Spleen (tissue), 11 donors: ENCODE measurements around the gene FKBP10. TPM values are rescaled to one million over a fixed set of nuclear protein-coding genes. Genes with fewer than 3 reads are reported as not detected.

ENCODE experiments used
- DNase-seq: peaks from one replicate; pipeline ENCODE4 v3.0.0-alpha.2; 2020
- H3K27ac ChIP-seq, 8 donors: fragments of 200-600 bp; sonication (generic) in 7 of 8; 1 replicate in 4 of 8; 2 replicates in 4 of 8; pipeline versions ENCODE4 v1.5.0 to v1.8.0; 2016 to 2021; ENCODE audit warnings: inconsistent platforms in 4 of 8, mild to moderate bottlenecking in 4 of 8, moderate library complexity in 1 of 8
- H3K27me3 ChIP-seq, 7 donors: fragments of 200-600 bp; sonication (generic) in 6 of 7; replicated peaks in 1 of 7; 1 replicate in 4 of 7; 2 replicates in 3 of 7; pipeline versions ENCODE4 v1.5.0 to v1.8.0; 2016 to 2021; ENCODE audit warnings: inconsistent platforms in 3 of 7, mild to moderate bottlenecking in 1 of 7
- H3K36me3 ChIP-seq, 6 donors: fragments of 200-600 bp; sonication (generic) in 5 of 6; 1 replicate in 4 of 6; 2 replicates in 2 of 6; pipeline versions ENCODE4 v1.5.0 to v1.8.0; 2016 to 2021; ENCODE audit warnings: inconsistent platforms in 2 of 6
- H3K4me1 ChIP-seq, 6 donors: fragments of 200-600 bp; sonication (generic) in 5 of 6; 1 replicate in 3 of 6; 2 replicates in 3 of 6; pipeline versions ENCODE4 v1.5.0 to v1.8.0; 2016 to 2021; ENCODE audit warnings: inconsistent platforms in 3 of 6
- H3K4me3 ChIP-seq, 8 donors: fragments of 200-600 bp; sonication (generic) in 7 of 8; 1 replicate in 4 of 8; 2 replicates in 4 of 8; pipeline versions ENCODE4 v1.5.0 to v1.8.0; 2016 to 2021; ENCODE audit warnings: inconsistent platforms in 4 of 8, mild to moderate bottlenecking in 4 of 8, moderate library complexity in 2 of 8
- H3K9me3 ChIP-seq, 8 donors: fragments of 200-600 bp; sonication (generic) in 7 of 8; 1 replicate in 4 of 8; 2 replicates in 4 of 8; pipeline versions ENCODE4 v1.5.0 to v1.8.0; 2016 to 2021; ENCODE audit warnings: inconsistent platforms in 4 of 8
- POLR2A ChIP-seq, 3 donors: fragments of 450-650 bp; IDR thresholded peaks; one replicate each; pipeline ENCODE4 v1.5.1; 2017; ENCODE audit warnings: antibody characterized with exemption in 3 of 3, mild to moderate bottlenecking in 1 of 3
- POLR2AphosphoS5 ChIP-seq, 3 donors: sonication (generic); formaldehyde crosslinking; IDR thresholded peaks; one replicate each; pipeline ENCODE4 v1.5.1; 2017; ENCODE audit warnings: antibody characterized with exemption in 3 of 3
- WGBS, 5 donors: extraction: QIAGEN DNeasy Blood & Tissue Kit in 3 of 5; methylation state at CpG; one replicate each; pipeline versions ENCODE4 v1.1.5 to v1.1.7; 2013 to 2018; 5-methylcytosine and 5-hydroxymethylcytosine counted together
- intact Hi-C: fragments of 100-400 bp; cut with DNase I; formaldehyde crosslinking; loops from one replicate; pipeline ENCODE4 v1.15.0; 2023; ENCODE audit warnings: low total_unique reads
- polyA plus RNA-seq, 3 donors: library from polyadenylated mRNA; stranded (reverse); fragments of 200-250 nt; gene quantifications; one replicate each; pipeline ENCODE4 v1.2.1, GENCODE V29; 2013
- total RNA-seq, 7 donors: library from RNA; depleted of rRNA in 3 of 7; stranded (reverse); fragments of >200 nt in 3 of 7; fragmentation: NEBNext Ultra II Directional in 4 of 7; extraction: Animal tissue kit (Norgen Biotek cat#: 25700) in 4 of 7; gene quantifications; one replicate each; pipeline versions ENCODE4 v1.1.0 to v1.2.1, GENCODE V29; 2016 to 2021
- TF ChIP-seq, protein P1 (sequence below), 11 experiments: fragments of 200-600 bp in 7 of 11; fragments of 450-650 bp in 4 of 11; sonication (generic) in 4 of 11; IDR thresholded peaks in 8 of 11; conservative IDR thresholded peaks in 3 of 11; 1 replicate in 7 of 11; 2 replicates in 4 of 11; pipeline versions ENCODE4 v1.4.0 to v1.8.0; 2016 to 2021; ENCODE audit warnings: antibody characterized with exemption in 11 of 11, inconsistent platforms in 4 of 11, mild to moderate bottlenecking in 1 of 11
- donor health status: healthy with polysubstance abuse.
- donor health status: DM: no; HTN: no; CAD: no; lungs with moderate emphysema.
- donor health status: DM: no; HTN: no; CAD: no.
- donor health status: Bipolar disorder and iron deficiency.
- donor health status: healthy.
- donor health status: DM: no; HTN: no; CAD: no.
- donor health status: DM: yes; HTN: yes; CAD: no.

FKBP10 gene
- total and polyA plus RNA-seq, 10 donors, result 9.6 to 30.8 (median 16.2) TPM

DNA sequence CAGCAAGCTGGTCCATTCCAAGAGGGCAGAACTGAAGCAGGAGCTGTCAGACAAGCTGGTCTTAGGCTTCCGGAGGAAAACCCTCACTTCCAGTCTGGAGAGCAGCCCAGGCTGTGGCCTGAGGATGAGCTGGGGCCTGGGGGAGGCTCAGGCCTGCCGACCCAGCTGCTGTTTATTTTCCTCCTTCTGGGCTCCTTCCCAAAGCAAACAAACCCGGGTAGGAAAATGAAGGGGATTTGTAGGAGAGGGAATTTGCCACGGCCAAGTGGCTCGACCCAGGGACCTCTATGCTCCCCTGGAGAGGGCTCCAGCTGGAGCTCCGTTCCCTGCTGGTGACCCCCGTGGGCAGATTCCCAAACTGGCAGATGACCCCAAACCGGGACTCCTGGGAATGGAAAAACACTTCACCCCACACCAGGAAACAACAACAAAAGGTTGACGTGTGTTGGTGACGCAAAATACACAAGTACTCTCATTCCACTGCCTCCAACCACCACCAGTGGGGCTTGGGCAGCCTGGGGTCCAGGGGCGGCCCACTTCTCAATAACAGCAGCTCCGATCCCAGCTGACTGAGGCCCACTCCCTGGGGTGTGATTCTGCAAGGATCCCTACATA, 35.1 kb upstream of the FKBP10 start:
- no peak for TF ChIP-seq POLR2A (IDR thresholded peaks at IDR 0.05)
- TF ChIP-seq, protein P1, sequence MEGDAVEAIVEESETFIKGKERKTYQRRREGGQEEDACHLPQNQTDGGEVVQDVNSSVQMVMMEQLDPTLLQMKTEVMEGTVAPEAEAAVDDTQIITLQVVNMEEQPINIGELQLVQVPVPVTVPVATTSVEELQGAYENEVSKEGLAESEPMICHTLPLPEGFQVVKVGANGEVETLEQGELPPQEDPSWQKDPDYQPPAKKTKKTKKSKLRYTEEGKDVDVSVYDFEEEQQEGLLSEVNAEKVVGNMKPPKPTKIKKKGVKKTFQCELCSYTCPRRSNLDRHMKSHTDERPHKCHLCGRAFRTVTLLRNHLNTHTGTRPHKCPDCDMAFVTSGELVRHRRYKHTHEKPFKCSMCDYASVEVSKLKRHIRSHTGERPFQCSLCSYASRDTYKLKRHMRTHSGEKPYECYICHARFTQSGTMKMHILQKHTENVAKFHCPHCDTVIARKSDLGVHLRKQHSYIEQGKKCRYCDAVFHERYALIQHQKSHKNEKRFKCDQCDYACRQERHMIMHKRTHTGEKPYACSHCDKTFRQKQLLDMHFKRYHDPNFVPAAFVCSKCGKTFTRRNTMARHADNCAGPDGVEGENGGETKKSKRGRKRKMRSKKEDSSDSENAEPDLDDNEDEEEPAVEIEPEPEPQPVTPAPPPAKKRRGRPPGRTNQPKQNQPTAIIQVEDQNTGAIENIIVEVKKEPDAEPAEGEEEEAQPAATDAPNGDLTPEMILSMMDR (IDR thresholded peaks at IDR 0.05 in 8 of 11, conservative IDR thresholded peaks at IDR 0.05 in 3 of 11), result peak in 2 of 11 experiments; percentile 22 to 23
- peak; percentile 62 to 75 (median 66) for TF ChIP-seq POLR2AphosphoS5 (IDR thresholded peaks at IDR 0.05)
- peak overlapping the region in 7 of 8 donors; percentile 62 to 83 (median 73) for H3K27ac ChIP-seq
- H3K4me3 ChIP-seq, result no peak overlapping the region
- intact Hi-C loops, result no loop called here
- H3K27me3 ChIP-seq, result peaks cover 0 to 11% (median 0%) of the 10 kb centered on the region in 7 donors
- peaks cover 16 to 96% (median 49%) of the 10 kb centered on the region in 6 donors for H3K4me1 ChIP-seq
- DNase-seq, result no peak
- no peaks in the 10 kb centered on the region for H3K9me3 ChIP-seq
- 28 to 37% (median 31%) methylated on average over 10 to 12 of the region's 12 CpGs for WGBS, 5 donors
- H3K36me3 ChIP-seq, result no peaks in the 10 kb centered on the region

DNA sequence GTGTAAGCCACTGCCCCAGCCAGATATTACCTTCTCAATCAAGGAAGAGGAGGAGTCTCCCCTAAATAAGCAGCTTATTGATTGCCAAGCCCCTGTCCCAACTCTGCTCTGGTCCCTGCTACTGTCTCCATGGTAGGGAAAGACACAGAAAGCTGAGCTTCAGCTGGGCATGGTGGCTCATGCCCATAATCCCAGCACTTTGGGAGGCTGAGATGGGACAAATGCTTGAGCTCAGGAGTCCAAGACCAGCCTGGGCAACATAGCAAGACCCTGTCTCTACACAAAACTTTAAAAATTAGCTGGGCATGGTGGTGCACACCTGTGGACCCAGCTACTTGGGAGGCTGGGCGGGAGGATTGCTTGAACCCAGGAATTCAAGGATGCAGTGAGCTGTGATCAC, 32.9 kb upstream of the FKBP10 start:
- 70 to 100% (median 94%) methylated on average over 1 of the region's 1 CpG for WGBS, 5 donors
- Histone ChIP-seq H3K9me3 (no peaks in the 10 kb centered on the region), H3K36me3 (no peaks in the 10 kb centered on the region), H3K27me3 (peaks cover 0 to 33% (median 7%) of the 10 kb centered on the region in 7 donors), H3K27ac (peak overlapping the region in 2 of 8 donors; percentile 36 to 78), H3K4me3 (no peak overlapping the region), H3K4me1 (peaks cover 26 to 96% (median 62%) of the 10 kb centered on the region in 6 donors)
- no peak for DNase-seq
- TF ChIP-seq POLR2AphosphoS5 (IDR thresholded peaks at IDR 0.05), result no peak
- TF ChIP-seq, protein P1 (IDR thresholded peaks at IDR 0.05 in 8 of 11, conservative IDR thresholded peaks at IDR 0.05 in 3 of 11), result no peak
- no peak for TF ChIP-seq POLR2A (IDR thresholded peaks at IDR 0.05)
- intact Hi-C loops, result no loop called here

DNA sequence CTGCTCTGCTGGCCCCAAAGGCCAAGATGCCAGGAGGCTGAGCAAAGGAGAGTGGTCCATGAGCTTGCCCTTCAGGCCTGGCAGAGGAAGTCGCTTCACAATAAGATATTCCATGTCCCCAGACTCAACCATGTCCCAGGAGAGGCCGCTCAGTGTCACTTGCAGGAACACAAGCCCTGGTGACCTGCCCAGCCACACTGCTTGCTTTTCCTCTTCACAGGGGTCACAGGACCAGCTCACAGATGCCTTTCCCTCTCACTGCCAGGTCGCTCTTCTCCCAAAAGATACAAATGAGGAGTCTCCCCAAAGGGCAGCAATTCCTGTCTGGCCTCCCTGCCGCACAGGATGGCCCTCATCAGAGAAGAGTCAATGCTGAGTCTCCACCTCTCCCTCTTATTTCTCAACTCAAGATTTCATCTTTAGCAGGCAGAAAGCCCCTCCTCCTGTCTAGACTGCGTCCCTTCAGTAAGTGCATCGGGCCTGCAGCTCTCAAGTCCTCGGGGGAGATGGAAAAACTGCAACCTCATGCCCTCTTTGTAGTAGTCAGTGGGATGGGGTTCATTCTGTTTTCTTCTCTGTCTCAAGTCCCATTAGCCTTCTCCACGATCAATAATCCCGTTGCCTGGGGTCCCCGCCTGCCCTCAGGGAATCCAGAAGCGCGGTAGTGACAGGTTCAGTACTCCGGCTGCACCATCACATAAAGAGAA, 31.2 kb upstream of the FKBP10 start:
- no peaks in the 10 kb centered on the region for H3K36me3 ChIP-seq
- intact Hi-C loops, result no loop called here
- TF ChIP-seq POLR2AphosphoS5 (IDR thresholded peaks at IDR 0.05), result peak in 2 of 3 donors; percentile 47 to 49
- TF ChIP-seq POLR2A (IDR thresholded peaks at IDR 0.05), result no peak
- TF ChIP-seq, protein P1 (IDR thresholded peaks at IDR 0.05 in 8 of 11, conservative IDR thresholded peaks at IDR 0.05 in 3 of 11), result no peak
- no peaks in the 10 kb centered on the region for H3K9me3 ChIP-seq
- H3K4me3 ChIP-seq, result no peak overlapping the region
- no peak for DNase-seq
- H3K27me3 ChIP-seq, result peaks cover 0 to 49% (median 19%) of the 10 kb centered on the region in 7 donors
- WGBS, 5 donors, result 66 to 69% (median 67%) methylated on average over 13 of the region's 13 CpGs
- H3K27ac ChIP-seq, result peak overlapping the region in 6 of 8 donors; percentile 22 to 55 (median 42)
- H3K4me1 ChIP-seq, result peaks cover 32 to 96% (median 65%) of the 10 kb centered on the region in 6 donors

DNA sequence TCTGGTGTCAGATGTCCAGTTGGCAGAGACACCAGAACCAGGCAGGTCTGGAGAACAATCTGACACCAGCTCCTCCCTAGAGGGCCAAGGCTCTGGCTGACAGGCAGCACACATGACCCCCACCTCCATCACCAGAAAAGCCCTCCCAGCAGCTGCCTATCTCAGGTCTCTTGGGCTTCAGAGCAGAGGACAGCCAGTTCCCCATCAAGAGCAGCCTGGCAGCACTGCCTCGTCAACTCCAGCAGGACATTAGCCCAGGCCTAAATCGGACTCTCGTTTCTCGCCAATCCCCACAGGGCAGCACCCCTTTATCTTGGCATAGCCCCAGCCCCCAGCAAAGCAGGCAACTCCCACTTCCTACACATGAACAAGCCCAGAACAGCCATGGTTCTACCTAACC, 30.7 kb upstream of the FKBP10 start:
- Histone ChIP-seq H3K27ac (peak overlapping the region in 5 of 8 donors; percentile 22 to 51 (median 36)), H3K9me3 (no peaks in the 10 kb centered on the region), H3K27me3 (peaks cover 0 to 55% (median 19%) of the 10 kb centered on the region in 7 donors), H3K4me1 (peaks cover 27 to 96% (median 61%) of the 10 kb centered on the region in 6 donors), H3K36me3 (no peaks in the 10 kb centered on the region), H3K4me3 (no peak overlapping the region)
- peak in 1 of 3 donors; percentile 57 for TF ChIP-seq POLR2AphosphoS5 (IDR thresholded peaks at IDR 0.05)
- TF ChIP-seq POLR2A (IDR thresholded peaks at IDR 0.05), result no peak
- no peak for DNase-seq
- WGBS, 5 donors, result 46 to 65% (median 54%) methylated on average over 3 to 4 of the region's 4 CpGs
- intact Hi-C loops, result no loop called here
